Measurements from ENCODE around the gene OR4E2. TPM values are rescaled to one million over a fixed set of nuclear protein-coding genes. Genes with fewer than 3 reads are reported as not detected.
"Not testable (repeated sequence)": the region's sequence is repeated elsewhere in the genome, so short reads cannot be mapped to it uniquely, and the experiment has no call there.

Gene OR4E2
- total RNA-seq (2014; rRNA removed; shearing (Covaris generic)) = not detected in 2 replicates

GRCh38 chr14:21653331-21653885, at the start of gene OR4E2:
Gene OR4E2 (plus strand): TSS chr14:21653835. CDS start chr14:21665083, 11,248 bp downstream.
- no peak for DNase-seq (ENCODE audit: low read depth)

- DNase-seq (ENCODE audit: low read depth) = peak; percentile 13
Measured at GRCh38 chr14:21612324-21612723, 41.3 kb upstream of the OR4E2 start.

GRCh38 chr14:21614240-21614639, 39.4 kb upstream of the OR4E2 start:
- DNase-seq (ENCODE audit: low read depth) = no peak

- DNase-seq (ENCODE audit: low read depth) = no peak
Measured at GRCh38 chr14:21617614-21618013, 36.0 kb upstream of the OR4E2 start.

- DNase-seq (ENCODE audit: low read depth) = peak; percentile 52
Measured at GRCh38 chr14:21626491-21627230, 27.0 kb upstream of the OR4E2 start.

GRCh38 chr14:21630503-21630902, 23.1 kb upstream of the OR4E2 start:
- DNase-seq (ENCODE audit: low read depth) = not testable (repeated sequence)

- no peak for DNase-seq (ENCODE audit: low read depth)
Measured at GRCh38 chr14:21631084-21631483, 22.6 kb upstream of the OR4E2 start.

- no peak for DNase-seq (ENCODE audit: low read depth)
Measured at GRCh38 chr14:21634840-21635239, 18.8 kb upstream of the OR4E2 start, which contains the start of gene OR10G2. Gene OR10G2 (minus strand): TSS chr14:21634940. CDS start chr14:21634842, 98 bp downstream.

- DNase-seq (ENCODE audit: low read depth) = no peak
Measured at GRCh38 chr14:21642683-21643082, 11.0 kb upstream of the OR4E2 start.

GRCh38 chr14:21643407-21643806, 10.2 kb upstream of the OR4E2 start:
- DNase-seq (ENCODE audit: low read depth) = no peak

- peak; percentile 22 for DNase-seq (ENCODE audit: low read depth)
Measured at GRCh38 chr14:21647380-21647779, 6.3 kb upstream of the OR4E2 start.

GRCh38 chr14:21652209-21652808, 1.3 kb upstream of the OR4E2 start:
- no peak for DNase-seq (ENCODE audit: low read depth)

GRCh38 chr14:21654215-21654614, 580 bp downstream of the OR4E2 start:
- no peak for DNase-seq (ENCODE audit: low read depth)

- DNase-seq (ENCODE audit: low read depth) = no peak
Measured at GRCh38 chr14:21656980-21657379, 3.3 kb downstream of the OR4E2 start.

- peak; percentile 79 for DNase-seq (ENCODE audit: low read depth)
Measured at GRCh38 chr14:21668377-21668776, 14.7 kb downstream of the OR4E2 start.

- no peak for DNase-seq (ENCODE audit: low read depth)
Measured at GRCh38 chr14:21669284-21669683, 15.6 kb downstream of the OR4E2 start.

- DNase-seq (ENCODE audit: low read depth) = no peak
Measured at GRCh38 chr14:21671371-21671770, 17.7 kb downstream of the OR4E2 start.

- DNase-seq (ENCODE audit: low read depth) = peak; percentile 31
Measured at GRCh38 chr14:21672116-21672515, 18.5 kb downstream of the OR4E2 start.

- no peak for DNase-seq (ENCODE audit: low read depth)
Measured at GRCh38 chr14:21673718-21674117, 20.1 kb downstream of the OR4E2 start, which contains the start of gene OR4E1. Gene OR4E1 (minus strand): TSS chr14:21673818. CDS start chr14:21670935, 2,883 bp downstream.

- DNase-seq (ENCODE audit: low read depth) = no peak
Measured at GRCh38 chr14:21675566-21675965, 21.9 kb downstream of the OR4E2 start.

- peak; percentile 72 for DNase-seq (ENCODE audit: low read depth)
Measured at GRCh38 chr14:21680072-21680471, 26.4 kb downstream of the OR4E2 start.

- DNase-seq (ENCODE audit: low read depth) = no peak
Measured at GRCh38 chr14:21686468-21686867, 32.8 kb downstream of the OR4E2 start.

GRCh38 chr14:21694425-21694824, 40.8 kb downstream of the OR4E2 start:
- DNase-seq (ENCODE audit: low read depth) = no peak

All from Daoy (cell line).